Transverse colon (tissue), 4 donors: ENCODE results near the gene EML6. TPM values are rescaled to one million over a fixed set of nuclear protein-coding genes. Genes with fewer than 3 reads are reported as not detected.

Experiments used
- DNase-seq: peaks from one replicate; pipeline ENCODE4 v3.0.0-alpha.2; 2019
- H3K27ac ChIP-seq, 4 donors: fragments of 200-600 bp; sonication (generic); 2 replicates each; pipeline ENCODE4 v1.5.1; 2016 to 2018; ENCODE audit warnings: inconsistent platforms in 4 of 4
- H3K27me3 ChIP-seq: fragments of 200-600 bp; sonication (generic); 2 replicates; pipeline ENCODE4 v1.5.1; 2017; ENCODE audit warnings: inconsistent platforms
- H3K36me3 ChIP-seq, 4 donors: fragments of 200-600 bp; sonication (generic); 2 replicates each; pipeline ENCODE4 v1.5.1; 2017 to 2019; ENCODE audit warnings: inconsistent platforms in 4 of 4
- H3K4me1 ChIP-seq, 4 donors: fragments of 200-600 bp; sonication (generic); 2 replicates each; pipeline ENCODE4 v1.5.1; 2017 to 2020; ENCODE audit warnings: inconsistent platforms in 4 of 4
- H3K4me3 ChIP-seq, 4 donors: fragments of 200-600 bp; sonication (generic); 1 replicate in 1 of 4; 2 replicates in 3 of 4; pipeline versions ENCODE4 v1.5.1 to v1.6.1; 2017 to 2019; ENCODE audit warnings: inconsistent platforms in 4 of 4
- H3K9me3 ChIP-seq, 2 donors: fragments of 200-600 bp; sonication (generic); 2 replicates each; pipeline ENCODE4 v1.5.1; 2017 to 2019; ENCODE audit warnings: inconsistent platforms in 2 of 2
- EP300 ChIP-seq: sonication (generic); formaldehyde crosslinking; IDR thresholded peaks from one replicate; pipeline ENCODE4 v1.6.1; 2017; ENCODE audit warnings: antibody characterized with exemption, low read depth
- POLR2A ChIP-seq: fragments of 450-650 bp; IDR thresholded peaks from one replicate; pipeline ENCODE4 v1.6.1; 2016; ENCODE audit warnings: antibody characterized with exemption, mild to moderate bottlenecking, moderate library complexity
- POLR2AphosphoS5 ChIP-seq, 3 donors: sonication (generic); formaldehyde crosslinking; IDR thresholded peaks; one replicate each; pipeline ENCODE4 v1.6.1; 2016; ENCODE audit warnings: antibody characterized with exemption in 3 of 3
- WGBS, 2 donors: methylation state at CpG; one replicate each; pipeline ENCODE4 v1.1.5; 2018; ENCODE audit warnings: low coverage in 1 of 2; 5-methylcytosine and 5-hydroxymethylcytosine counted together
- in situ Hi-C, 4 donors: fragments of 200-750 bp; cut with MboI; loops; one replicate each; pipeline versions ENCODE4 v1.15.0 to v1.15.1; 2017; ENCODE audit warnings: low sequenced_read_pairs in 3 of 4, low pct_ligation_motif_present in 1 of 4, low pct_unique_long_range_greater_than_20kb in 1 of 4
- intact Hi-C: fragments of 100-400 bp; cut with DNase I; formaldehyde crosslinking; loops from one replicate; pipeline ENCODE4 v1.15.1; 2023; ENCODE audit warnings: low total_unique reads
- total RNA-seq, 4 donors: library from RNA; depleted of rRNA; stranded (reverse); fragments of >200 nt; gene quantifications; one replicate each; pipeline ENCODE4 v1.1.0, GENCODE V29; 2016
- TF ChIP-seq, protein P1 (sequence below), 5 experiments: fragments of 200-600 bp in 3 of 5; fragments of 450-650 bp in 2 of 5; sonication (generic) in 3 of 5; IDR thresholded peaks; 1 replicate in 2 of 5; 2 replicates in 3 of 5; pipeline ENCODE4 v1.5.1; 2016 to 2017; ENCODE audit warnings: antibody characterized with exemption in 5 of 5, inconsistent platforms in 3 of 5, mild to moderate bottlenecking in 2 of 5, moderate library complexity in 1 of 5

EML6 gene
- total RNA-seq, 4 donors from 2014 or later: 1.5 to 8.2 (median 3.4) TPM

DNA sequence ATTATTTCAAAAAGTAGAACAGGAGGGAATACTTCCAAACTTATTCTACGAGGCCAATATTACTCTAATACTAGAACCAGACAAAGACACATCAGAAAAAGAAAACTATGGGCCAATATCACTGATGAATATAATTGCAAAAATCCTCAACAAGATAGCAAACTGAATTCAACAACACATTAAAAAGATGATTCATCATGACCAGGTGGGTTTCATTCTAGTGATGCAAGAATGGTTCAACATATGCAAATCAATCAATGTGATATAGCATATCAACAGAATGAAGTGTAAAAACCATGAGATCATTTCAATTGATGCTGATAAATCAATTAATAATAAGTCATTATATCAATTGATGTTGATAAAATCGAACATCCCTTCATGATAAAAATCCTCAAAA lies 22.4 kb upstream of the EML6 start:
- 83 to 92% methylated on average over 2 of the region's 2 CpGs for WGBS, 2 donors
- in situ Hi-C loops: loop anchor here (10.0 to 25.0 kb wide), 4 partner anchors 176 to 589 kb away; partner anchors contain the start of gene ACYP2 (in 2 of the 4)

DNA sequence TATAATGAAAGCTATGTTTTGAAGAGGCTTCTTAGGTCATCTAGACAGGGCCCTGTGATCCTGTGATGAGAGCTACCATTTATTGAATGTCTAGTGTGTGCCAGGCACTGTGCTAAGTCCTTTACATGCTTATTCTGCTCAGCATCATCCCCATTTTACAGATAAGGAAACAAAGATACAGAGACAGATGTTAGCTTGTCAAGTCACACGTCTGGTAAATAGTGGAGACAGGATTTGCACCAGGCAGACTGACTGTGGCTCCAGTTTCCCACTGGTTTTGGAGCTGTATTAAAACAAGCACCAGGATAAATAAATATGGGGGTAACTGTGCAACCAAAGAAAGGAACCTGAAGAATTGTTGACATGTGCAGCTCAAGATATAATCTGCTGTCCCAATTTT lies 19.2 kb upstream of the EML6 start:
- Histone ChIP-seq H3K36me3 (no peaks in the 10 kb centered on the region), H3K4me3 (no peak overlapping the region), H3K4me1 (peaks cover 2 to 14% (median 8%) of the 10 kb centered on the region in 4 donors), H3K27me3 (peaks cover 4% of the 10 kb centered on the region), H3K9me3 (no peaks in the 10 kb centered on the region), H3K27ac (no peak overlapping the region)
- in situ Hi-C loops: loop anchor here (10.0 to 25.0 kb wide), 4 partner anchors 179 to 592 kb away; partner anchors contain the start of gene ACYP2 (in 2 of the 4)
- no peak for DNase-seq
- intact Hi-C loops: loop anchor here (10.0 kb wide), 1 partner anchor 179 kb away; no protein-coding TSS in a partner anchor
- TF ChIP-seq POLR2A (no peak), EP300 (no peak), POLR2AphosphoS5 (IDR thresholded peaks at IDR 0.05) (no peak)
- TF ChIP-seq, protein P1, sequence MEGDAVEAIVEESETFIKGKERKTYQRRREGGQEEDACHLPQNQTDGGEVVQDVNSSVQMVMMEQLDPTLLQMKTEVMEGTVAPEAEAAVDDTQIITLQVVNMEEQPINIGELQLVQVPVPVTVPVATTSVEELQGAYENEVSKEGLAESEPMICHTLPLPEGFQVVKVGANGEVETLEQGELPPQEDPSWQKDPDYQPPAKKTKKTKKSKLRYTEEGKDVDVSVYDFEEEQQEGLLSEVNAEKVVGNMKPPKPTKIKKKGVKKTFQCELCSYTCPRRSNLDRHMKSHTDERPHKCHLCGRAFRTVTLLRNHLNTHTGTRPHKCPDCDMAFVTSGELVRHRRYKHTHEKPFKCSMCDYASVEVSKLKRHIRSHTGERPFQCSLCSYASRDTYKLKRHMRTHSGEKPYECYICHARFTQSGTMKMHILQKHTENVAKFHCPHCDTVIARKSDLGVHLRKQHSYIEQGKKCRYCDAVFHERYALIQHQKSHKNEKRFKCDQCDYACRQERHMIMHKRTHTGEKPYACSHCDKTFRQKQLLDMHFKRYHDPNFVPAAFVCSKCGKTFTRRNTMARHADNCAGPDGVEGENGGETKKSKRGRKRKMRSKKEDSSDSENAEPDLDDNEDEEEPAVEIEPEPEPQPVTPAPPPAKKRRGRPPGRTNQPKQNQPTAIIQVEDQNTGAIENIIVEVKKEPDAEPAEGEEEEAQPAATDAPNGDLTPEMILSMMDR (IDR thresholded peaks at IDR 0.05): no peak
- 95% methylated on average over 1 of the region's 1 CpG; no CpG with 5 or more reads in 1 of the 2 donors for WGBS, 2 donors

More for the DNA sequence above, 22.4 kb upstream of the EML6 start:
- Histone ChIP-seq H3K27ac (no peak overlapping the region), H3K36me3 (no peaks in the 10 kb centered on the region), H3K9me3 (no peaks in the 10 kb centered on the region), H3K27me3 (no peaks in the 10 kb centered on the region), H3K4me3 (no peak overlapping the region), H3K4me1 (no peaks in the 10 kb centered on the region)
- DNase-seq: no peak
- TF ChIP-seq POLR2A (no peak), EP300 (no peak), POLR2AphosphoS5 (IDR thresholded peaks at IDR 0.05) (no peak)
- TF ChIP-seq, protein P1 (IDR thresholded peaks at IDR 0.05): no peak
- intact Hi-C loops: loop anchor here (10.0 kb wide), 1 partner anchor 176 kb away; no protein-coding TSS in a partner anchor

DNA sequence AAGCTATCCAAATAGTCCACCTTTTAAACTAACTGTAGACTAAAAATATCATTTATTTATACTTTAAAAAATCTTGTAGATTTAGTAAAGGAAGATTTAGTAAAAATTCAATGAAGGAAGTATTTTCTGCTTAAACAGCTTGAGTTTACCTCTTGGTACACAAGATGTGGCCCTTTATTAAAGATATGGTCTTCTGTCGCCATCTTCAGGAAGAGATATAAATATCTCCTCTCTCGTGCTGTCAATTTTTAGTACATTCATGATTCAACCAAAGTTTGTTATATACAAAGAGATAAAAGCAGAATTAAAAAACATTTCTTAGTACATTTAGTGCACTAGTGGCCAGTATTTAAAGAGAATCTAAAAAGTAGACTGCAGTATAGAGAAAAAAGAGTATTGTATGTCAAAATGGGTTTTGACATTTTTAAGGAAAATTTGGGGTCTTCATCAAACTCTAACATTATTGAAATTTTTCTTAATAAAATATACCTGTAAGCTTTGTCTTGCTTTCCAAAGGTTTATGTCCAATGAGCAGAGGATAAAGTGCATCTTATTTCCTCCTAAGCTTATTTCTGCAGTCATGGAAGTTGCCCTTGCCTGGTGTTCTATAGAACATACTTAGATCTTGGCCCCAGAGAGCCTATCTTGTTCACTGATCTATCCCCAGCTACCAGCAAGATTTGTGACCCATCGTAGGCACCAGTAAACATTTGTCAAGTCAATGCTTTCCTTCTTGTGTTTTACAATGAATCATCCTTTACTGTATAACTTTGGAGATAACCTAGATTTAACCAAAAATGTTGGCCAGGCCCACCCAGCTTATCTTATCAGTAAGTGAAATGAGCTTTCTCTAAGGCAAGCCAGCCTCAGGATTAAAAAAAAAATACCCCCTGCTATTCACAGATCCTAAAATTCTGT lies 18.5 kb upstream of the EML6 start:
- H3K27ac ChIP-seq: no peak overlapping the region
- in situ Hi-C loops: loop anchor here (10.0 to 25.0 kb wide), 4 partner anchors 180 to 593 kb away; partner anchors contain the start of gene ACYP2 (in 2 of the 4)
- no peaks in the 10 kb centered on the region for H3K36me3 ChIP-seq
- intact Hi-C loops: loop anchor here (10.0 kb wide), 1 partner anchor 180 kb away; no protein-coding TSS in a partner anchor
- TF ChIP-seq EP300 (no peak), POLR2A (no peak)
- TF ChIP-seq, protein P1 (IDR thresholded peaks at IDR 0.05): peak; percentile 52 to 64 (median 60)
- H3K9me3 ChIP-seq: no peaks in the 10 kb centered on the region
- no peak for DNase-seq
- no peak overlapping the region for H3K4me3 ChIP-seq
- H3K4me1 ChIP-seq: peaks cover 3 to 20% (median 10%) of the 10 kb centered on the region in 4 donors
- WGBS, 2 donors: 0 to 3% methylated on average over 3 of the region's 3 CpGs
- H3K27me3 ChIP-seq: peaks cover 4% of the 10 kb centered on the region

DNA sequence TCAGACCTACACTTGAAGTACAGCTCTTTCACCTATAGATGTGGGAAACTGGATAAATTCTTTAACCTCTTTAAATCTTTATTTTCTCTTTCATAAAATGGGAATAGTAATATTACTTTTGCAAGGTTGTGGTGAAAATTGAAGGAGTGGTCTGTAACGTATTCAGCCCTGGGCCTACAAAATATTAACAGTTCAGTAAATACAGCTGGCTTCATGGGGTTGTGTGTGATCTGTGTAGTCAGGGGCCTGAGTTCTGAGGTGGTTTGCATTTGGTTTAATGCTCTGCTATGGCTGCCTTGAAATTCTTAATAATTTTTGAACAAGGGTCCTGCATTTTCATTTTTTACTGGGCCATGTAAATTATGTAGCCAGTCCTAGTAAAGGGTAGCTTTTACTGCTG lies 16.8 kb upstream of the EML6 start:
- in situ Hi-C loops (loop anchor here (10.0 to 25.0 kb wide), 4 partner anchors 182 to 594 kb away; partner anchors contain the start of gene ACYP2 (in 2 of the 4)), intact Hi-C loops (loop anchor here (10.0 kb wide), 1 partner anchor 182 kb away; no protein-coding TSS in a partner anchor)
- TF ChIP-seq EP300 (no peak), POLR2AphosphoS5 (IDR thresholded peaks at IDR 0.05) (no peak), POLR2A (no peak)
- TF ChIP-seq, protein P1 (IDR thresholded peaks at IDR 0.05): no peak
- H3K27ac ChIP-seq: no peak overlapping the region
- no peak overlapping the region for H3K4me3 ChIP-seq
- peaks cover 3 to 20% (median 10%) of the 10 kb centered on the region in 4 donors for H3K4me1 ChIP-seq
- DNase-seq: no peak
- no peaks in the 10 kb centered on the region for H3K36me3 ChIP-seq
- H3K9me3 ChIP-seq: no peaks in the 10 kb centered on the region
- 56 to 80% methylated on average over 1 of the region's 1 CpG for WGBS, 2 donors
- H3K27me3 ChIP-seq: peaks cover 4% of the 10 kb centered on the region
